HepG2 (cell line): Measurements from ENCODE around the gene GDPD1. TPM values are rescaled to one million over a fixed set of nuclear protein-coding genes. Genes with fewer than 3 reads are reported as not detected.

Experiments used
- ATAC-seq: fragments of 200-7000 bp; cut with Tn5 transposase; 3 replicates; pipeline ENCODE4 v1.9.1; 2020; ENCODE audit warnings: mild to moderate bottlenecking, moderate library complexity
- BruUV-seq: library from RNA; stranded (reverse); fragments of 400-500 nt; replicated peaks from 2 replicates; lab custom pipeline; 2021; lab: Mats Ljungman, UMichigan
- CTCF ChIA-PET: fragments of 300-600 bp; formaldehyde crosslinking; extraction: SDS; loops from one replicate; lab custom pipeline; 2021; ENCODE audit warnings: low total read pairs, inconsistent platforms, low intra/inter-chr PET ratio; lab: Yijun Ruan, JAX
- POLR2A ChIA-PET: fragments of 350-600 bp; sonication (Branson Sonifier 250); formaldehyde crosslinking; loops from one replicate; lab custom pipeline; 2020; ENCODE audit warnings: antibody characterized with exemption, inconsistent platforms; lab: Yijun Ruan, JAX
- DNase-seq: peaks from one replicate; pipeline ENCODE4 v3.0.0-alpha.2; 2015; ENCODE audit warnings: low spot score
- FAIRE-seq: peaks from 3 replicates; lab custom pipeline; 2011; peaks lifted over from hg19 to GRCh38; lab: Jason Lieb, UNC
- H2AFZ ChIP-seq: one replicate; pipeline ENCODE4 v1.6.1; 2011; ENCODE audit warnings: low read length, inconsistent platforms
- H3K27ac ChIP-seq: fragments of 300-600 bp; 3 replicates; pipeline ENCODE4 v1.8.0; 2011; ENCODE audit warnings: mixed run types, mild to moderate bottlenecking, mixed read lengths, low read length, inconsistent platforms; ENCODE audit not compliant: insufficient read depth; ENCODE audit errors: extremely low read length
- H3K27me3 ChIP-seq, 2 experiments: fragments of 200-600 bp in 1 of 2; 2 replicates in 1 of 2; 3 replicates in 1 of 2; pipeline versions ENCODE4 v1.6.0 to v1.8.0; 2011; ENCODE audit warnings: low read length in 2 of 2, mild to moderate bottlenecking in 2 of 2, moderate library complexity in 2 of 2, inconsistent platforms in 1 of 2; ENCODE audit not compliant: insufficient read depth in 2 of 2, control insufficient read depth in 1 of 2
- H3K36me3 ChIP-seq, 2 experiments: fragments of 200-600 bp in 1 of 2; replicated peaks in 1 of 2; 2 replicates in 1 of 2; 3 replicates in 1 of 2; pipeline versions ENCODE4 v1.5.1 to v1.8.0; 2011; ENCODE audit warnings: low read length in 2 of 2, inconsistent platforms in 1 of 2; ENCODE audit not compliant: insufficient read depth in 2 of 2, control insufficient read depth in 1 of 2
- H3K4me1 ChIP-seq: 2 replicates; pipeline ENCODE4 v1.5.1; 2012; ENCODE audit warnings: low read length, inconsistent platforms; ENCODE audit not compliant: insufficient read depth
- H3K4me2 ChIP-seq: 2 replicates; pipeline ENCODE4 v1.6.0; 2011; ENCODE audit warnings: low read depth, low read length, inconsistent platforms
- H3K4me3 ChIP-seq, 3 experiments: fragments of 200-600 bp in 1 of 3; sonication (generic), shearing (Covaris generic) in 1 of 3; replicated peaks in 1 of 3; 2 replicates each; pipeline ENCODE4 v1.5.1; 2011 to 2016; ENCODE audit warnings: low read length in 3 of 3, inconsistent platforms in 2 of 3, low read depth in 2 of 3, mild to moderate bottlenecking in 2 of 3, control low read depth in 1 of 3, mixed read lengths in 1 of 3; ENCODE audit not compliant: insufficient read depth in 1 of 3
- H3K79me2 ChIP-seq: one replicate; pipeline ENCODE4 v1.6.1; 2011; ENCODE audit warnings: low read length, inconsistent platforms; ENCODE audit not compliant: insufficient read depth
- H3K9ac ChIP-seq: 2 replicates; pipeline ENCODE4 v1.6.0; 2011; ENCODE audit warnings: mild to moderate bottlenecking, low read depth, low read length, inconsistent platforms; ENCODE audit not compliant: insufficient read depth
- H3K9me3 ChIP-seq: 2 replicates; pipeline ENCODE4 v1.5.1; 2012; ENCODE audit warnings: mild to moderate bottlenecking, low read length
- H4K20me1 ChIP-seq: 2 replicates; pipeline ENCODE4 v1.6.0; 2011; ENCODE audit warnings: inconsistent platforms, mild to moderate bottlenecking, low read length, moderate library complexity; ENCODE audit not compliant: insufficient read depth
- CREM ChIP-seq, 2 experiments: sonication (generic) in 1 of 2; formaldehyde crosslinking in 1 of 2; IDR thresholded peaks; 2 replicates each; pipeline versions ENCODE4 v1.4.0 to v1.6.1; 2016 to 2020; ENCODE audit warnings: antibody characterized with exemption in 1 of 2, mild to moderate bottlenecking in 1 of 2, missing genetic modification reagents in 1 of 2
- DRAP1 ChIP-seq: IDR thresholded peaks from 2 replicates; pipeline ENCODE4 v1.6.1; 2016; ENCODE audit warnings: missing genetic modification reagents, missing compliant biosample characterization
- FOXA3 ChIP-seq: IDR thresholded peaks from 2 replicates; pipeline ENCODE4 v1.6.1; 2016; ENCODE audit warnings: missing genetic modification reagents, missing compliant biosample characterization
- JUN ChIP-seq: sonication (generic); formaldehyde crosslinking; IDR thresholded peaks from 2 replicates; pipeline ENCODE4 v1.4.0; 2020; ENCODE audit warnings: mild to moderate bottlenecking, missing genetic modification reagents
- LCORL ChIP-seq, 2 experiments: fragments of 450-650 bp in 1 of 2; sonication (generic) in 1 of 2; formaldehyde crosslinking in 1 of 2; IDR thresholded peaks; 2 replicates each; pipeline versions ENCODE4 v1.5.0 to v1.6.1; 2017 to 2020; ENCODE audit warnings: antibody characterized with exemption in 1 of 2, missing genetic modification reagents in 1 of 2
- MED13 ChIP-seq: sonication (generic); formaldehyde crosslinking; IDR thresholded peaks from 2 replicates; pipeline ENCODE4 v1.5.0; 2020; ENCODE audit warnings: missing genetic modification reagents
- PRPF4 ChIP-seq: fragments of 200-400 bp; formaldehyde crosslinking; IDR thresholded peaks from 2 replicates; pipeline ENCODE4 v1.6.1; 2016; ENCODE audit warnings: low read length, low read depth; ENCODE audit not compliant: poor library complexity, severe bottlenecking
- TSC22D2 ChIP-seq: sonication (generic); formaldehyde crosslinking; IDR thresholded peaks from 2 replicates; pipeline ENCODE4 v1.5.1; 2020; ENCODE audit warnings: missing genetic modification reagents, mild to moderate bottlenecking, borderline replicate concordance
- XBP1 ChIP-seq: sonication (generic); formaldehyde crosslinking; IDR thresholded peaks from 2 replicates; pipeline ENCODE4 v1.5.0; 2020; ENCODE audit warnings: missing genetic modification reagents
- ZFP1 ChIP-seq: IDR thresholded peaks from 2 replicates; pipeline ENCODE4 v1.6.1; 2016
- ZFP90 ChIP-seq: sonication (generic); formaldehyde crosslinking; IDR thresholded peaks from 2 replicates; pipeline ENCODE4 v1.8.0; 2022; ENCODE audit warnings: missing genetic modification reagents, mild to moderate bottlenecking, inconsistent platforms, borderline replicate concordance
- ZFX ChIP-seq: sonication (generic); formaldehyde crosslinking; IDR thresholded peaks from 2 replicates; pipeline ENCODE4 v1.4.0; 2020; ENCODE audit warnings: mild to moderate bottlenecking, low read depth, missing genetic modification reagents, moderate library complexity
- ZNF34 ChIP-seq: sonication (generic); formaldehyde crosslinking; IDR thresholded peaks from 2 replicates; pipeline ENCODE4 v1.4.0; 2020; ENCODE audit warnings: mild to moderate bottlenecking, missing genetic modification reagents, borderline replicate concordance
- ZNF775 ChIP-seq: sonication (generic); formaldehyde crosslinking; IDR thresholded peaks from 2 replicates; pipeline ENCODE4 v1.4.0; 2020; ENCODE audit warnings: missing genetic modification reagents, mild to moderate bottlenecking, moderate library complexity, borderline replicate concordance
- ZNF788 ChIP-seq: sonication (generic); formaldehyde crosslinking; IDR thresholded peaks from 2 replicates; pipeline ENCODE4 v1.5.0; 2020; ENCODE audit warnings: mild to moderate bottlenecking, missing genetic modification reagents, borderline replicate concordance
- WGBS: methylation state at CpG from one replicate; pipeline ENCODE4 v1.1.6; 2017; ENCODE audit warnings: low lambda C conversion rate; 5-methylcytosine and 5-hydroxymethylcytosine counted together
- in situ Hi-C: cut with HindIII; loops from 2 replicates; pipeline ENCODE4 v1.10.0; 2017; ENCODE audit warnings: low pct_unique_long_range_greater_than_20kb; ENCODE audit not compliant: extremely low pct_ligation_motif_present
- intact Hi-C: fragments of 100-400 bp; cut with micrococcal nuclease; formaldehyde crosslinking; loops from one replicate; pipeline ENCODE4 v1.10.0; 2022; ENCODE audit not compliant: unreplicated experiment
- polyA plus RNA-seq, 8 experiments: library from polyadenylated mRNA; depleted of rRNA in 3 of 8; stranded (reverse) in 7 of 8; unstranded in 1 of 8; fragments of >200 nt; fragmentation: Illumina TruSeq in 4 of 8; extraction: Trizol in 4 of 8; gene quantifications; 2 replicates each; pipeline versions ENCODE4 v1.2.1 to v1.2.3, GENCODE V29; 2011 to 2016; ENCODE audit warnings: low read depth in 4 of 8, missing spikeins in 1 of 8, mixed read lengths in 1 of 8; ENCODE audit not compliant: insufficient read depth in 1 of 8
- total RNA-seq, 5 experiments: library from RNA; depleted of rRNA; stranded (reverse); fragments of >200 nt; fragmentation: Illumina TruSeq; extraction: Trizol; gene quantifications; 2 replicates each; pipeline ENCODE4 v1.2.3, GENCODE V29; 2016; ENCODE audit warnings: low read depth in 1 of 5
- TF ChIP-seq, protein P1 (sequence below): sonication (generic); formaldehyde crosslinking; IDR thresholded peaks from 2 replicates; pipeline ENCODE4 v1.5.1; 2020; ENCODE audit warnings: missing genetic modification reagents, mild to moderate bottlenecking, borderline replicate concordance
- TF ChIP-seq, protein P2 (sequence below): sonication (generic); formaldehyde crosslinking; IDR thresholded peaks from 2 replicates; pipeline ENCODE4 v1.5.1; 2020; ENCODE audit warnings: missing genetic modification reagents, mild to moderate bottlenecking, borderline replicate concordance

GDPD1 gene
- total and polyA plus RNA-seq, 2 of the 13 experiments (the other 11 are each of a cell fraction or from before 2014, with no cell fraction given): 6.0 to 7.7 TPM

DNA sequence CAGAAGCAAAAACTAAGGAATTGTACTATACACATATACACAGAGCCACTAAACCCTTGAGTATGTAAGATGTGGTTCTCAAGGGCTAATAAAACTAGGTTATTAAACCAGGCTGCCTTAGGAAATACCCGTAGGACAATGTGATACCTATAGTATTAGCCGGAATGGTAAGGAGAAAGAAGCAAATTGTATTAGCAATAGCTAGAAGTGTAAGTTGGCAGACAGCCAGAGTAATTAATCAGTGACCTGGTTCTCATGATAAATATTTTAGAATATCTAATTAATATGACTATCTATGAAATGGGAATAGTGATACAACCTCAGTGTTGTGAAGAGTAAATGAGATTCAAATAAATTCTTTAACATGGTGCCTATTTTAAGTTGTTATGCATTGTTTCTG, 18.6 kb downstream of the GDPD1 start:
- no peak overlapping the region for H3K9ac ChIP-seq
- H3K4me1 ChIP-seq: no peaks in the 10 kb centered on the region
- no peaks in the 10 kb centered on the region for H3K36me3 ChIP-seq
- no peaks in the 10 kb centered on the region for H3K79me2 ChIP-seq
- DNase-seq: no peak
- CTCF ChIA-PET: no interaction called here
- H3K4me2 ChIP-seq: no peak overlapping the region
- no peak for FAIRE-seq
- no peak overlapping the region for H3K27ac ChIP-seq
- no peaks in the 10 kb centered on the region for H3K9me3 ChIP-seq
- 85% methylated on average over 2 of the region's 2 CpGs for WGBS
- no peaks in the 10 kb centered on the region for H4K20me1 ChIP-seq
- intact Hi-C loops (no loop called here), in situ Hi-C loops (no loop called here)
- no TSS peak for BruUV-seq
- ATAC-seq: no peak
- H3K4me3 ChIP-seq: no peak overlapping the region
- POLR2A ChIA-PET: no interaction called here
- TF ChIP-seq ZNF775 (CRISPR knock-in tag) (no peak), LCORL (IDR thresholded peaks at IDR 0.05) (0 out of 2 replicates have a peak, but pooled peaks have one; percentile 33), LCORL (CRISPR knock-in tag; IDR thresholded peaks at IDR 0.05) (no peak), ZFP1 (CRISPR knock-in tag) (no peak)
- TF ChIP-seq, protein P1, sequence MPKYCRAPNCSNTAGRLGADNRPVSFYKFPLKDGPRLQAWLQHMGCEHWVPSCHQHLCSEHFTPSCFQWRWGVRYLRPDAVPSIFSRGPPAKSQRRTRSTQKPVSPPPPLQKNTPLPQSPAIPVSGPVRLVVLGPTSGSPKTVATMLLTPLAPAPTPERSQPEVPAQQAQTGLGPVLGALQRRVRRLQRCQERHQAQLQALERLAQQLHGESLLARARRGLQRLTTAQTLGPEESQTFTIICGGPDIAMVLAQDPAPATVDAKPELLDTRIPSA (CRISPR knock-in tag): no peak
- H3K27me3 ChIP-seq: no peaks in the 10 kb centered on the region
- H2AFZ ChIP-seq: no peak overlapping the region

DNA sequence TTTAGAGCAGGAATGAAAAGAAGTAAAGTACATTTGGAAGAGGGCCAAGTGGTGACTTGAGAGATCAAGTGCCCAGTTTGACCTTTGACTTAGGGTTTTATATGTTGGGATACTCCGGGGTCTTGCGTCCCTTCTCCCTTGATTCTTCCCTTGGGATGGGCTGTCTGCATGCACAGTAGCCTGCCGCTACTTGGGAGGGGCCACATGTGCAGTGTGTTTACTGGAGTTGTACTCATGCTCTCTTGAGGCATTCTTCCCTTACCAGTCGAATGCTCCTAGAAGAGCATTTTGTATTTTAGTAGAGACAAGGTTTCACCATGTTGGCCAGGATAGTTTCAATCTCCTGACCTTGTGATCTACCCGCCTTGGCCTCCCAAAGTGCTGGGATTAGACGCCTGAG, 23.8 kb downstream of the GDPD1 start:
- Histone ChIP-seq H3K4me2 (no peak overlapping the region), H3K4me1 (no peaks in the 10 kb centered on the region), H3K9me3 (no peaks in the 10 kb centered on the region), H3K79me2 (no peaks in the 10 kb centered on the region), H3K27me3 (no peaks in the 10 kb centered on the region), H3K9ac (no peak overlapping the region), H4K20me1 (no peaks in the 10 kb centered on the region), H3K4me3 (no peak overlapping the region), H2AFZ (no peak overlapping the region), H3K27ac (no peak overlapping the region), H3K36me3 (no peaks in the 10 kb centered on the region)
- FAIRE-seq: no peak
- CTCF ChIA-PET: interaction anchor here (0.6 kb wide), 1 partner anchor 15 kb away, joined by 3 read pairs; no protein-coding TSS in a partner anchor
- POLR2A ChIA-PET: no interaction called here
- intact Hi-C loops (no loop called here), in situ Hi-C loops (no loop called here)
- no peak for ATAC-seq
- DNase-seq: no peak
- 80% methylated on average over 6 of the region's 6 CpGs for WGBS
- no TSS peak for BruUV-seq
- TF ChIP-seq JUN (CRISPR knock-in tag) (no peak), ZNF34 (no peak), XBP1 (no peak), DRAP1 (CRISPR knock-in tag) (no peak), ZNF788 (no peak), FOXA3 (CRISPR knock-in tag) (no peak), TSC22D2 (CRISPR knock-in tag) (no peak), MED13 (CRISPR knock-in tag) (no peak), ZFP90 (CRISPR knock-in tag) (no peak), ZFX (CRISPR knock-in tag) (no peak), CREM (IDR thresholded peaks at IDR 0.05) (no peak), CREM (CRISPR knock-in tag; IDR thresholded peaks at IDR 0.05) (no peak), PRPF4 (no peak)
- TF ChIP-seq, protein P2, sequence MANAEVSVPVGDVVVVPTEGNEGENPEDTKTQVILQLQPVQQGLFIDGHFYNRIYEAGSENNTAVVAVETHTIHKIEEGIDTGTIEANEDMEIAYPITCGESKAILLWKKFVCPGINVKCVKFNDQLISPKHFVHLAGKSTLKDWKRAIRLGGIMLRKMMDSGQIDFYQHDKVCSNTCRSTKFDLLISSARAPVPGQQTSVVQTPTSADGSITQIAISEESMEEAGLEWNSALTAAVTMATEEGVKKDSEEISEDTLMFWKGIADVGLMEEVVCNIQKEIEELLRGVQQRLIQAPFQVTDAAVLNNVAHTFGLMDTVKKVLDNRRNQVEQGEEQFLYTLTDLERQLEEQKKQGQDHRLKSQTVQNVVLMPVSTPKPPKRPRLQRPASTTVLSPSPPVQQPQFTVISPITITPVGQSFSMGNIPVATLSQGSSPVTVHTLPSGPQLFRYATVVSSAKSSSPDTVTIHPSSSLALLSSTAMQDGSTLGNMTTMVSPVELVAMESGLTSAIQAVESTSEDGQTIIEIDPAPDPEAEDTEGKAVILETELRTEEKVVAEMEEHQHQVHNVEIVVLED (CRISPR knock-in tag): no peak
